Endothelial cell (in vitro differentiated cells): ENCODE results near the gene CLCNKA. TPM values are rescaled to one million over a fixed set of nuclear protein-coding genes. Genes with fewer than 3 reads are reported as not detected.
"Not testable (repeated sequence)": the region's sequence is repeated elsewhere in the genome, so short reads cannot be mapped to it uniquely, and the experiment has no call there.

Experiments used
- DNase-seq: peaks from one replicate; pipeline ENCODE4 v3.0.0; 2021; ENCODE audit warnings: low spot score
- H3K27ac Mint-ChIP-seq: one replicate; pipeline ENCODE4 v1.8.0; 2021; ENCODE audit warnings: mixed read lengths, inconsistent platforms; ENCODE audit not compliant: unreplicated experiment
- H3K27me3 Mint-ChIP-seq: one replicate; pipeline ENCODE4 v1.8.0; 2021; ENCODE audit warnings: mild to moderate bottlenecking, moderate library complexity, mixed read lengths, inconsistent platforms; ENCODE audit not compliant: unreplicated experiment
- H3K36me3 Mint-ChIP-seq: one replicate; pipeline ENCODE4 v1.8.0; 2021; ENCODE audit warnings: mild to moderate bottlenecking, low read depth, mixed read lengths, inconsistent platforms; ENCODE audit not compliant: unreplicated experiment
- H3K4me1 Mint-ChIP-seq: one replicate; pipeline ENCODE4 v1.8.0; 2021; ENCODE audit warnings: mild to moderate bottlenecking, mixed read lengths, inconsistent platforms; ENCODE audit not compliant: unreplicated experiment
- H3K4me3 Mint-ChIP-seq: one replicate; pipeline ENCODE4 v1.8.0; 2021; ENCODE audit warnings: mild to moderate bottlenecking, mixed read lengths, inconsistent platforms; ENCODE audit not compliant: unreplicated experiment
- H3K9me3 Mint-ChIP-seq: one replicate; pipeline ENCODE4 v1.8.0; 2021; ENCODE audit warnings: mixed read lengths, inconsistent platforms; ENCODE audit not compliant: unreplicated experiment
- CTCF ChIP-seq: fragments of 200-600 bp; sonication (generic); IDR thresholded peaks from one replicate; pipeline ENCODE4 v1.5.0; 2021; ENCODE audit warnings: antibody characterized with exemption; ENCODE audit not compliant: unreplicated experiment
- total RNA-seq: library from RNA; stranded (reverse); fragmentation: NEBNext Ultra II Directional; extraction: Animal tissue kit (Norgen Biotek cat#: 25700); gene quantifications from one replicate; pipeline ENCODE4 v1.2.1, GENCODE V29; 2021; ENCODE audit not compliant: unreplicated experiment

The CLCNKA gene
- total RNA-seq, 1 donor from 2014 or later = not detected

- H3K4me1 Mint-ChIP-seq = no peaks in the 10 kb centered on the region
- H3K4me3 Mint-ChIP-seq = no peak overlapping the region
Measured at GRCh38 chr1:15997076-15997585, 24.7 kb upstream of the CLCNKA start.

GRCh38 chr1:15997637-15998280 is 24.1 kb upstream of the CLCNKA start:
- H3K27ac Mint-ChIP-seq = peak overlapping the region; percentile 37

More at GRCh38 chr1:15997076-15997585, 24.7 kb upstream of the CLCNKA start:
- no peak for DNase-seq
- H3K36me3 Mint-ChIP-seq = peaks cover 3% of the 10 kb centered on the region
- H3K27ac Mint-ChIP-seq = no peak overlapping the region
- no peaks in the 10 kb centered on the region for H3K9me3 Mint-ChIP-seq
- TF ChIP-seq CTCF = no peak
- peaks cover 4% of the 10 kb centered on the region for H3K27me3 Mint-ChIP-seq

GRCh38 chr1:15998929-15999328 is 22.9 kb upstream of the CLCNKA start:
- no peak for TF ChIP-seq CTCF
- H3K36me3 Mint-ChIP-seq = peaks cover 3% of the 10 kb centered on the region

More at GRCh38 chr1:15997637-15998280, 24.1 kb upstream of the CLCNKA start:
- no peak for DNase-seq
- Mint-ChIP-seq H3K36me3 (peaks cover 3% of the 10 kb centered on the region), H3K4me3 (peak overlapping the region; percentile 53), H3K27me3 (peaks cover 4% of the 10 kb centered on the region), H3K9me3 (no peaks in the 10 kb centered on the region), H3K4me1 (no peaks in the 10 kb centered on the region)
- no peak for TF ChIP-seq CTCF

GRCh38 chr1:16001274-16001673 is 20.6 kb upstream of the CLCNKA start:
- H3K27ac Mint-ChIP-seq, H3K4me3 Mint-ChIP-seq, DNase-seq, H3K27me3 Mint-ChIP-seq, H3K9me3 Mint-ChIP-seq, H3K36me3 Mint-ChIP-seq, H3K4me1 Mint-ChIP-seq: not testable (repeated sequence)

More at GRCh38 chr1:15998929-15999328, 22.9 kb upstream of the CLCNKA start:
- Mint-ChIP-seq H3K9me3 (no peaks in the 10 kb centered on the region), H3K27ac (no peak overlapping the region), H3K27me3 (peaks cover 4% of the 10 kb centered on the region), H3K4me3 (no peak overlapping the region), H3K4me1 (no peaks in the 10 kb centered on the region)
- DNase-seq = no peak

- DNase-seq = no peak
- H3K4me1 Mint-ChIP-seq = no peaks in the 10 kb centered on the region
- H3K9me3 Mint-ChIP-seq = no peaks in the 10 kb centered on the region
- no peak overlapping the region for H3K4me3 Mint-ChIP-seq
- no peak overlapping the region for H3K27ac Mint-ChIP-seq
- no peaks in the 10 kb centered on the region for H3K36me3 Mint-ChIP-seq
- H3K27me3 Mint-ChIP-seq = peaks cover 5% of the 10 kb centered on the region
- TF ChIP-seq CTCF = no peak
Measured at GRCh38 chr1:16005597-16005996, 16.2 kb upstream of the CLCNKA start.
